ENCODE data around the gene FAM20C.

The FAM20C gene

DNA sequence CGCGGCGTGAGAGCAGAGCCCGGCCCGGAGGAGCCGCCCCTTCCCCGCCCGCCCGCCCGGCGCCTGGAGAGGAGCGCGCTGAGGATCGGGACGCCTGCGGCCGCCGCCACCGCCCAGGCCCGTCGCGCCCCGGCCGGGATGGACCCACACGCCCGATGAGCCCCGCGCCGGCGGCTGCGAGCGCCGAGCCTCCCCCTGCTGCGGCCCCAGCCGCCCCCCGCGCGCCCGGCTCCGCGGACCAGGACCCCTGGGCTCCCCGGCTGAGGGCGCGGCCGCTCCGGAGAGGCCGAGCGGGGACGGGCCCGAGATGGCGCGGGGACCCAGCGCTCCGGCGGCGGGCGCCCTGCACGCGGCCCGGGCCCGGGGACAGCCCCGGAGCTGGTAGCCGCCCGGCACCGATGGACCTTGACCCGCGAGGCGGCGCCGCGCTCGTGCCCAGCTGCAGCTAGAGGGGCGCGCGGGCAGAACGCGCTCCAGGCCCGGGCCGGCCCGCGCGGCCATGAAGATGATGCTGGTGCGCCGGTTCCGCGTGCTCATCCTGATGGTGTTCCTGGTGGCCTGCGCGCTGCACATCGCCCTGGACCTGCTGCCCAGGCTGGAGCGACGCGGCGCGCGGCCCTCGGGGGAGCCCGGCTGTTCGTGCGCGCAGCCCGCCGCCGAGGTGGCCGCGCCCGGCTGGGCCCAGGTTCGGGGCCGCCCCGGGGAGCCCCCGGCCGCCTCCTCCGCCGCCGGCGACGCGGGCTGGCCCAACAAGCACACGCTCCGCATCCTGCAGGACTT, 520 bp downstream of the FAM20C start:
- Mint-ChIP-seq H3K4me3 (no peak overlapping the region), H3K4me1 (peaks cover 3% of the 10 kb centered on the region), H3K9me3 (no peaks in the 10 kb centered on the region), H3K27ac (no peak overlapping the region), H3K27me3 (peaks cover 14% of the 10 kb centered on the region), H3K36me3 (no peaks in the 10 kb centered on the region)

DNA sequence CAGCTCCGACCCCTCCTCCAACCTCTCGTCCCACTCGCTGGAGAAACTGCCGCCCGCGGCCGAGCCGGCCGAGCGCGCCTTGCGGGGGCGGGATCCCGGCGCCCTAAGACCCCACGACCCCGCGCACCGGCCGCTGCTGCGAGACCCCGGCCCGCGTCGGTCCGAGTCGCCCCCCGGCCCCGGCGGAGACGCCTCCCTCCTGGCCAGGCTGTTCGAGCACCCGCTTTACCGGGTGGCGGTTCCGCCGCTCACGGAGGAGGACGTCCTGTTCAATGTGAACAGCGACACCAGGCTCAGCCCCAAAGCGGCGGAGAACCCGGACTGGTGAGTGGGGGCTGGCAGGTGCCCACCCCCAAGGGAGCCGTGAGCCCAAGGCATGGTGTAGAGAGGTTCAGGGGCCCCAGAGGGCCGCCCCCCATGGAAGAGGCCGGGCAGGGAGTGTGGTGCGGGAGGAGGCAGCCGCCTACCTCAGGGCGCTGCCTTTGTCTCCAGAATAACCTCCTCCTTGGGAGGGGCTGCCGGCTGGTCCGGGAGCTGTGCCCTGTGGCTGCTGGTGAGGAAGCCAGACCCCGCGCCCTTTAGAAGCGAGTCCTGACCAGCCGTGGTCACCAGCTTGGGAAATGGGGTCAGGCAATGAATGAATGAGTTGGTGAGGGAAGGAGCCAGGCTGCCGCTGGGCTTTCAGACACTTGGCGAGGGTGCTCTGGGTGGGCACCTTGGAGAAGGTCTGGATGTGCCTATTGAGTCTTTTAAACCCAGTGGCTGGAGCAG, 1.3 kb downstream of the FAM20C start:
- Mint-ChIP-seq H3K27me3 (peaks cover 14% of the 10 kb centered on the region), H3K4me3 (no peak overlapping the region)

GRCh38 chr7:194252-195009, 2.1 kb downstream of the FAM20C start:
- H3K9me3 Mint-ChIP-seq: no peaks in the 10 kb centered on the region
- peaks cover 14% of the 10 kb centered on the region for H3K27me3 Mint-ChIP-seq
- no peak overlapping the region for H3K27ac Mint-ChIP-seq
- H3K4me1 Mint-ChIP-seq: peaks cover 3% of the 10 kb centered on the region
- no peak overlapping the region for H3K4me3 Mint-ChIP-seq
- H3K36me3 Mint-ChIP-seq: no peaks in the 10 kb centered on the region

More for the DNA sequence above, 1.3 kb downstream of the FAM20C start:
- no peak overlapping the region for H3K27ac Mint-ChIP-seq
- H3K4me1 Mint-ChIP-seq: peaks cover 3% of the 10 kb centered on the region
- H3K36me3 Mint-ChIP-seq: no peaks in the 10 kb centered on the region
- no peaks in the 10 kb centered on the region for H3K9me3 Mint-ChIP-seq

- no peak overlapping the region for H3K27ac Mint-ChIP-seq
- H3K9me3 Mint-ChIP-seq: no peaks in the 10 kb centered on the region
- H3K27me3 Mint-ChIP-seq: peaks cover 11% of the 10 kb centered on the region
These were observed 2.8 kb downstream of the FAM20C start for GRCh38 chr7:195010-195829.

DNA sequence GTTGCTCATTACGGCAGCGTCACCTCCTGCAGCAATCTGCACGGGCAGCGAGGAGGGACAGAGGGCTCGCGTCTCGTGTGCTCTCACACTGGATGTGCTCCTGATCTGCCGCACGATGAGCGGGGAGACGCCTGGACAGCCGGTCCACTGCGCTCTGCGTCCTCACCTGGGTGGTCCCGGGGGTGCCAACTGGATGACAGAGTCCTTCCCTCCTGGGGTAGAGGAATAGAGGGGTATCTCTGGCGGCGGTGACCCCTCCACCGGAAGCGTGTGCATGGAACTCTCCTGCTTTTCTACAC, 3.4 kb downstream of the FAM20C start:
- Mint-ChIP-seq H3K36me3 (no peaks in the 10 kb centered on the region), H3K27ac (no peak overlapping the region), H3K4me3 (no peak overlapping the region), H3K27me3 (peaks cover 11% of the 10 kb centered on the region), H3K4me1 (peaks cover 3% of the 10 kb centered on the region), H3K9me3 (no peaks in the 10 kb centered on the region)

More at GRCh38 chr7:195010-195829, 2.8 kb downstream of the FAM20C start:
- peaks cover 3% of the 10 kb centered on the region for H3K4me1 Mint-ChIP-seq
- H3K36me3 Mint-ChIP-seq: no peaks in the 10 kb centered on the region
- H3K4me3 Mint-ChIP-seq: no peak overlapping the region

DNA sequence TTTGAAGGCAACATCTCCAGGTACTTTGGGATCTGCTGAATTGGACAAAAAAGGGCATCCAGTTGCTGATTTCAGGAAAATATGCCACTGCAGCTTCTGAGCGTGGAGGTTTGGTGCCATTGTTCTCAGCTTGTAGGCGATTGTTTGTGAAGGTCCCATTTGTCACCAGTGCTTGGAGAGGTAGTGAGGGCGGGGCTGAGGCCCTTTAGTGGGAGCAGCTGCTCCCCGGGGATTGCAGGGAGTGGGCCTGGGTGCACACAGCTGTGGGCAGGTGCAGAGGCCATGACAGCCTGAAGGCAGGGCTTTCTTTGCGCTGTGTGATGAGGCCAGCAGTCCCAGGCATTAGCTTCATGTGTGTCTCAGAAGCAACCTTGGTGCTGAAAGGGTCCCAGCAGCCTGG, 3.9 kb downstream of the FAM20C start:
- H3K27ac Mint-ChIP-seq: no peak overlapping the region
- no peaks in the 10 kb centered on the region for H3K9me3 Mint-ChIP-seq
- no peak overlapping the region for H3K4me3 Mint-ChIP-seq
- no peaks in the 10 kb centered on the region for H3K36me3 Mint-ChIP-seq
- peaks cover 3% of the 10 kb centered on the region for H3K4me1 Mint-ChIP-seq
- peaks cover 11% of the 10 kb centered on the region for H3K27me3 Mint-ChIP-seq

- Mint-ChIP-seq H3K4me3 (no peak overlapping the region), H3K27ac (no peak overlapping the region), H3K36me3 (no peaks in the 10 kb centered on the region), H3K27me3 (peaks cover 9% of the 10 kb centered on the region), H3K9me3 (no peaks in the 10 kb centered on the region), H3K4me1 (no peaks in the 10 kb centered on the region)
These were observed 4.5 kb downstream of the FAM20C start for GRCh38 chr7:196778-197321.

GRCh38 chr7:197413-198335, 5.3 kb downstream of the FAM20C start:
- Mint-ChIP-seq H3K27me3 (peaks cover 9% of the 10 kb centered on the region), H3K9me3 (no peaks in the 10 kb centered on the region), H3K4me3 (no peak overlapping the region), H3K27ac (no peak overlapping the region), H3K36me3 (no peaks in the 10 kb centered on the region), H3K4me1 (no peaks in the 10 kb centered on the region)

GRCh38 chr7:199483-200249, 7.3 kb downstream of the FAM20C start:
- Mint-ChIP-seq H3K9me3 (no peaks in the 10 kb centered on the region), H3K4me3 (no peak overlapping the region), H3K27me3 (peaks cover 6% of the 10 kb centered on the region), H3K4me1 (no peaks in the 10 kb centered on the region), H3K36me3 (no peaks in the 10 kb centered on the region), H3K27ac (no peak overlapping the region)

DNA sequence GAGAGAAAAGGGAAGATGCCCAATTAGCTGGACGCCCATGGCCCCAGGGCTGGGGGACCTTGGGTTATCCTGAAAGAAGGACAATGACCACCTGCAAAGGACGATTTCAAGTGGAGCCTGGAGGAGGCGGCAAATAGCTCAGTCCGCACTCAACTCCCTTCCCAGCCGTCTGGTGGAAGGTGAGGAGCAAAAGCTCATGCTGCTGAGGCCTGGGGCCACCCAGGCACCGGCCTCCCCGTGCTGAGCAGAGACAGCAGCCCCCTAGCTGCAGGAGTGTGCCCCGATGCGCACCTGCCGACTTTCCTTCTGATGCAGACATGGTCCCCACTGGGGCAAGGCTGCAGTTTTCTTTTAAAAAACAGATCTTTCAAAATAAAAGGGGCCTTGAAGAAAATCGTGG, 7.9 kb downstream of the FAM20C start:
- no peaks in the 10 kb centered on the region for H3K36me3 Mint-ChIP-seq
- H3K4me3 Mint-ChIP-seq: no peak overlapping the region
- H3K27ac Mint-ChIP-seq: no peak overlapping the region
- H3K4me1 Mint-ChIP-seq: no peaks in the 10 kb centered on the region
- H3K27me3 Mint-ChIP-seq: peaks cover 6% of the 10 kb centered on the region
- H3K9me3 Mint-ChIP-seq: no peaks in the 10 kb centered on the region

DNA sequence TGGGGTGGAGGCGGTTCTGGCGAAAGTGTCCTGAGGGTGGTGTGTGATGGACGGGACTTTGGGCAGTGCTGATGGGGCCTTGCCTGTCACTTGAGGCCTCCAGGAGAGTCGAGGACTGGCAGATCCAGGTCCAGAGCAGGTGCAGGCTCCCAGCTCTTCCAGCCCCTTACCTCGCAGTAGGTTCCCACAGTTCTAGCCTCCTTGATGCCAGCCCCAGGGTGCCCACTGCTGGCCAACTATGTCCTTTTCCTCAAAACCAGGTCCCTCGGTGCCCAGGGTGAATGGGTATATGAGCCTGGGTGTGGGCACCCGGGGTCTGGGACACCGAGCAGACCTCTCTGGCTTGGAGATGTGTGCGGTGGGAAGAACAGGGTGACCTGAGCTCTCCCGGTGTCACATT, 8.3 kb downstream of the FAM20C start:
- no peak overlapping the region for H3K4me3 Mint-ChIP-seq
- no peaks in the 10 kb centered on the region for H3K9me3 Mint-ChIP-seq
- no peak overlapping the region for H3K27ac Mint-ChIP-seq
- H3K36me3 Mint-ChIP-seq: no peaks in the 10 kb centered on the region
- H3K27me3 Mint-ChIP-seq: peaks cover 4% of the 10 kb centered on the region
- no peaks in the 10 kb centered on the region for H3K4me1 Mint-ChIP-seq

GRCh38 chr7:204326-204725, 12.0 kb downstream of the FAM20C start:
- Mint-ChIP-seq H3K27ac (no peak overlapping the region), H3K4me1 (no peaks in the 10 kb centered on the region)

DNA sequence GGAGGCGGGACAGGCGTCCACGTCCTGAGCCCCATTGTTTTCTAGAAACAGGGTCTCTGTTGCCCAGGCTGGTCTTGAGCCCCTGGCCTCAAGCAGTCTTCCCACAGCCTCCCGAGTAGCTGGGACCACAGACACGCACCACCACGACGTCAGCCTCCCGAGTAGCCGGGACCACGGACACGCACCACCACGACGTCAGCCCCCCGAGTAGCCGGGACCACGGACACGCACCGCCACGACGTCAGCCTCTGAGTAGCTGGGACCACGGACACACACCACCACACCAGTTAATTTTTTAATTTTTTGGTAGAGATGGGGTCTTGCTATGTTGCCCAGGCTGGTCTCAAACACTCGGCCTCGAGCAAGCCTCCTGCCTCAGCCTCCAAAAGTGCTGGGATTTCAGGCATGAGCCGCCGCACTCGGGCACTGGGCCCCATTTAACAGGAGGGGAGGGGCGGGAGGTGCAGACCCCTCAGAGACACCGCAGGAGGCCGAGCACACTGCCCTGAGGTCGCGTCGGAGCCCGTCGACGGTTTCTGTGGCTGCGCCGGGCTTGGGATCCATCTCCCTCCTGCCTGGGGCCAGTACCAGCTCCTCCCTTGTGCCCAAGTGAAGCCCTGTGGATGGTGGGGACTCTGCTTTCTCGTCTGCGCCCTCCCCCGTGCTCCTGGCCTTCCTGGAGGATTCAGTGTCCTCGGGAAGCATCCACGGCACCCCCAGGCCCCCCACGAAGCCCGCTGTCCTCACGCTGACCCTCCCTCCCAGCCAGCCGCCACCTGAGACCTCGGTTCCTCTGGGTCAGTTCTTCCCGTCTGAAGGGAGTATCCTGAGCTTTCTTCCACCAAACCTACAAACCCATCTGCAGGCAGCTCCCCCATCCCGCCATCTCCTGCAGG, 13.0 kb downstream of the FAM20C start:
- Mint-ChIP-seq H3K9me3 (no peaks in the 10 kb centered on the region), H3K4me1 (no peaks in the 10 kb centered on the region), H3K27me3 (no peaks in the 10 kb centered on the region), H3K36me3 (no peaks in the 10 kb centered on the region), H3K4me3 (no peak overlapping the region), H3K27ac (no peak overlapping the region)

More at GRCh38 chr7:204326-204725, 12.0 kb downstream of the FAM20C start:
- Mint-ChIP-seq H3K4me3 (no peak overlapping the region), H3K36me3 (no peaks in the 10 kb centered on the region), H3K9me3 (no peaks in the 10 kb centered on the region), H3K27me3 (no peaks in the 10 kb centered on the region)

All from activated naive CD4-positive, alpha-beta T cell treated with anti-CD3 and anti-CD28 coated beads, Interleukin-2, amount 50 U/mL, for 24 hours (primary cell).